Activated CD8-positive, alpha-beta memory T cell treated with anti-CD3 and anti-CD28 coated beads, Interleukin-2, amount 50 U/mL, for 24 hours (primary cell): ENCODE data around the gene FGF7.
"Not testable (repeated sequence)": the region's sequence is repeated elsewhere in the genome, so short reads cannot be mapped to it uniquely, and the experiment has no call there.

Experiments used
- DNase-seq: peaks from one replicate; pipeline ENCODE4 v3.0.0-alpha.2; 2020; ENCODE audit errors: extremely low read depth

Gene FGF7

DNA sequence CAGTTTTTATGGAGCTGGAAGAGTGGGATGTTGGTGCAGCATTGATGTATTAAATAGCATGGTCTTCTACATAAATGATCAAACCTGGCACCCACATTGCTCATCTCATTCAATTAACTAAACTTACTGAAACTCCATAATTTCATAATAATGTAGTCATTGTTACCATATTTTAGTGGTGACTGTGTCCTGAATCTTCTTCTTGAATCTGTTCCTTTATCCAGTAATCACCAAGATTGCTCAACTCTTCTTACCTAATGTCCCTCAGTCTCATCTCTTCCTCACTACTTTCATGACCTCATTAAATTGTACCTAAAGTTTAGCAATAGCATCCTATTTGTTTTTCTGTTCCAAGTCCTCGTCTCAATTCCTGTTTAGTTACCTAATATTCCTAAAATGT lies 69.8 kb downstream of the FGF7 start:
- no peak for DNase-seq

DNA sequence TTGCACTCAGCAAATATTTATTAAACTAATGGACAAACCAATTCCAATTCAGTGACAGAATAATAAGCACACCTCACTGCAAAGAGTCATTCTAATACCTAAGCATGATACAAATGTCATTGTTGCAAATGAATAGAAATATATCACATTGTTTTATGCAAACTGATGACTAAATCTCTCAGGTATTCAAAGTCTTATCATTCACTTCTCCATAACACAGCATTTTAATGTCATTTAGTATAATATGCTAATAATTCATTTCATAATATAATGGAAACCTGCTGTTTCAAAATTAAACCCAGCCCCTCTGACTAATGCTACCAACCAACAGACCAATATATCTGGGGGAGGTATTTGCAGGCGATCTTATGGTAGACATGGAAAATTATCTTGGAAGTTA lies 71.8 kb downstream of the FGF7 start:
- DNase-seq, result no peak

DNA sequence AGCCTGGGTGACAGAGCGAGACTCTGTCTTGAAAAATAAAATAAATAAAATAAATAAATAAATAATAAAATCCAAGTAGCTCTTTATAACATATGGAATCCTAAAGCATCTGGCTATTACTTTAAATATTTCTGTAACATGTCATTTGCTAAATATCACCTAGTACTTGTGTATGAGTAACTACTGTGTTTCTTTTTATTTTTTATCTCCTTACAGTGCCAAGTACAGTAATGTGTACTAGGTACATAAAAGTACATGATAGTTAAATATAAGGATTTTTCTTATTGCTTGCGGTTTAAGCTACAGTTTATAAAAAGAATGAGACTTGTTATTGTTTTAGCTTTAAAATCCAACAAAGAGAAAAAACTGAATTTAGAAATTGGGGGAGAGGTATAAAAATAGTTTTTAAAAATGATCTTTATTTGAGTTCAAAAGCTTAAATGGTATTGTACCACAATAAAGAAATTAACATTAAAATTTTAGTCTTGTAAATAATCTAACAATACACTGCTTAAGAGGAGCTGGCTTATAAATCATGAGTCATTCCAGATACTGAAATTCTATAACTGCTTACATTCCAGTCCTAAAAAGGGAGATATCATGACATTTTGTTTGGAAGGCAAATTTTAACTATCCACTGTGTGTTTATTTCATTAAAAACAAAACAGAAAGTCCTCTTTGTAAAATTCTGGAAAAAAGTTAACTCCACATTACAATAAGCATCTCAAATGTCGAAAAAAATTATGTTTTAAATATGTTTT lies 73.1 kb downstream of the FGF7 start:
- DNase-seq, result no peak

DNA sequence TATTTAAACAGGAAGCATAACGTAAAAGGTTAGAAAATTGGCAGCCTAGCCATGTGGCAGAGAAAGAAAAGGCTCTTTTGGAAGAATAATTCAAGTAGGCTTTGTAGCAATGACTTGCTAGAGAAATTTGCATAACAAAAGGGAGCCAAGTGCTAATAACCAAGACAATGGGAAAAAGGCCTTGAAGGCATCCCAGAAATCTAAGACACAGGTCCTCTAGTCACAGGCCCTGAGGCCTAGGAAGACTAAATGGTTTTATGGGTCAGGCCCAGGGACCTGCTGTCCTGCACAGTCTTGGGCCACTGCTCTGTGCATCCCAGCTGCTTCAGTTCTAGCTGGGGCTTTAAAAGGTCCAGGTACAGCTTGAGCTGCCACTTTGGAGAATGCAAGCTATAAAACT lies 78.5 kb downstream of the FGF7 start:
- DNase-seq, result no peak

DNA sequence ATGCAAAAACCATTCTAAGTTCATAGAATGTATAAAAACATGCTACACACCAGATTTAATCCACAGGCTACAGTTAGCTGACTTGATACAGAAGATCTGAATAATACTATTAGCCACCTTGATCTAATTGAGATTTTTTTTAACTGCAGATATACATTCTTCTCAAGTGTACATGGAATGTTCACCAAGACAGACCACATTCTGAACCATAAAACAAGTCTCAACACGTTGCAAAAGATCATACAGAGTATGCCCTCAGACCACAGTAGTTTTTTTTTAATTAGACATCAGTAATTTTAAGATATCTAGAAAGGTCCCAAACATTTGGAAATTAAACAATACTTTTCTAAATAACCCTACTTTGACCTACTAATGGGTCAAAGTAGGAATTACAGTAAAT lies 83.3 kb downstream of the FGF7 start:
- DNase-seq, result no peak

DNA sequence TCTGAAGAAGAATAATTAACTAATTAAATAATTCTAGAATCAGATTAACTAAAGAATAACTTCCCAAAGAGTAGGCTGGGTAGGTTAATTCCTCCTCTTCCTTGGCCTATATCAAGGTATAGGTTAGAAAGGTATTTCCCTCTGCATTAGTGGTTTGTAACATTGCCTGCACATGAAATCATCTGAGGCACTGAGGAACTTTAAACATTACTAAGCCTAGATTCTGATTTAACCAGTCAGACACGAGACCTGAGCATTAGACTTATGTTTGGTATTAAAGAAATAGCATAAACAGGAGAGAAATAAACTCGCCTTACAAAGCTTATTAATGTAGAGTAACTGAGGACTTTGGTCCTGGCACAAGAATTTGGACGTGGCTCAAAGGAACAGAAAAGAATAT lies 84.2 kb downstream of the FGF7 start:
- no peak for DNase-seq

DNA sequence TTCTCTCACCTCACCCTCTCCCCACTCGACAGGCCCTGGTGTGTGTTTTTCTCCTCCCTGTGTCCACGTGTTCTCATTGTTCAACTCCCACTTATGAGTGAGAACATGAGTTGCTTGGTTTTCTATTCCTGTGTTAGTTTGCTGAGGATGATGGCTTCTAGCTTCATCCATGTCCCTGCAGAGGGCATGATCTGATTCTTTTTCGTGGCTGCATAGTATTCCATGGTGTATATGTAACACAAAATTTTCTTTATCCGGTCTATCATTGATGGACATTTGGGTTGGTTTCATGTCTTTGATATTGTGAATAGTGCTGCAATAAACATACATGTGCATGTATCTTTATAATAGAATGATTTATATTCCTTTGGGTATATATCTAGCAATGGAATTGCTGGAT lies 89.7 kb downstream of the FGF7 start:
- DNase-seq, result not testable (repeated sequence)

DNA sequence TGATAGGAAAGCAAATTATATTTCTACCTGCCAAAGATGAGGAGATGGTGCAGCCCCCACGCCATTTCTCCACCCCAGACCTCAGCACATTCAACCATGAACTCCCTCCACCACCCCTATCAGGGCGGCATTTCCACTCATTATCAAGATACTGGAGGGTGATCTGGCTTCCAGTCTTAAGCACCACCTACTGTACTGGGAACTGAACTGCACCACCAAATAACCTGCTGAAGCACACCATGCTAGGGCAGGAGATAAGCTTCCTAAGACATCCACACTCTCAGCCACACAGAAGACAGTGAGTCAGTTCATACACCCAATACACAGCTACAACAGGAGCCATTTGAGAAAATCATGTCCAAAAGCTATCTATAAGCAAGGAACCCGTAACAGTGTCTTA lies 98.8 kb downstream of the FGF7 start:
- DNase-seq, result no peak

DNA sequence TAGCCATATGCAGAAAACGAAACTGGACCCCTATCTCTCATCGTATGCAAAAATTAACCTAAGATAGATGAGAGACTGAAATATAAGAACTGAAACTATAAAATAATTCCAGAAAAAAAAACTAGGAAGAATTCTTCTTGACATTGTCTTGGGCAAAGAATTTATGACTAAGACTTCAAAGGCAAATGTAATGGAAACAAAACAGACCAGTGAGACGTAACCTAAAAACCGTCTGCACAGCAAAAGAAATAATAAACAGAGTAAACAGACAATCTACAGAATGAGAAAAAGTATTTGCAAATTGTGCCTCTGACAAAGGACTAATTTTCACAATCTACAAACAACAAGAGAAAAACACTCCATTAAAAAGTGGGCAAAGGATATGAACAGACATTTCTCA lies 105.2 kb downstream of the FGF7 start:
- DNase-seq, result no peak

DNA sequence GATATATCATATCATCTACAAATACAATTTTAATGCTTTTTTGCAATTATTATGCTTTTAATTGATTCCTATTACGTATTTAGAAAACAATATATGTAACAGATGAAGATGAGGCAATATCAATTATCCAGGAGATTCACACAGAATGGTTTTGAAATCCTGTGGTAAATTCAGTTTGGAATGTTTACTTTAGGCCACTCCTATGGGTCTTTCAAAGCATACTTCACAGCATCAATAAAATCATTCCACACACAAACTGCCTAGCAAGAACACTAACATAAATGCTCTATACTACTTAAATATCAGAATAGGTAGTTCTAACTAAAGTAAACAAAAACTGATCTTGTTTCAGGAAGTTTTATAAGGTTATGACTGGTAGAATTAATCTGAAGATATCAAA lies 107.0 kb downstream of the FGF7 start:
- no peak for DNase-seq
